Mammary epithelial cell (primary cell): ENCODE results near the gene CCDC88C.

Experiments used
- EZH2 ChIP-seq: IDR thresholded peaks from 2 replicates; pipeline ENCODE4 v1.6.1; 2012; ENCODE audit warnings: low read length, inconsistent platforms, borderline replicate concordance
- TF ChIP-seq, protein P1 (sequence below), 2 donors: IDR thresholded peaks in 1 of 2; conservative IDR thresholded peaks in 1 of 2; 2 replicates each; pipeline ENCODE4 v1.5.1; 2011 to 2012; ENCODE audit warnings: inconsistent platforms in 2 of 2, low read length in 2 of 2, mild to moderate bottlenecking in 2 of 2, control low read depth in 1 of 2, low read depth in 1 of 2; ENCODE audit not compliant: insufficient read depth in 1 of 2; ENCODE audit errors: extremely low read depth in 1 of 2

DNA sequence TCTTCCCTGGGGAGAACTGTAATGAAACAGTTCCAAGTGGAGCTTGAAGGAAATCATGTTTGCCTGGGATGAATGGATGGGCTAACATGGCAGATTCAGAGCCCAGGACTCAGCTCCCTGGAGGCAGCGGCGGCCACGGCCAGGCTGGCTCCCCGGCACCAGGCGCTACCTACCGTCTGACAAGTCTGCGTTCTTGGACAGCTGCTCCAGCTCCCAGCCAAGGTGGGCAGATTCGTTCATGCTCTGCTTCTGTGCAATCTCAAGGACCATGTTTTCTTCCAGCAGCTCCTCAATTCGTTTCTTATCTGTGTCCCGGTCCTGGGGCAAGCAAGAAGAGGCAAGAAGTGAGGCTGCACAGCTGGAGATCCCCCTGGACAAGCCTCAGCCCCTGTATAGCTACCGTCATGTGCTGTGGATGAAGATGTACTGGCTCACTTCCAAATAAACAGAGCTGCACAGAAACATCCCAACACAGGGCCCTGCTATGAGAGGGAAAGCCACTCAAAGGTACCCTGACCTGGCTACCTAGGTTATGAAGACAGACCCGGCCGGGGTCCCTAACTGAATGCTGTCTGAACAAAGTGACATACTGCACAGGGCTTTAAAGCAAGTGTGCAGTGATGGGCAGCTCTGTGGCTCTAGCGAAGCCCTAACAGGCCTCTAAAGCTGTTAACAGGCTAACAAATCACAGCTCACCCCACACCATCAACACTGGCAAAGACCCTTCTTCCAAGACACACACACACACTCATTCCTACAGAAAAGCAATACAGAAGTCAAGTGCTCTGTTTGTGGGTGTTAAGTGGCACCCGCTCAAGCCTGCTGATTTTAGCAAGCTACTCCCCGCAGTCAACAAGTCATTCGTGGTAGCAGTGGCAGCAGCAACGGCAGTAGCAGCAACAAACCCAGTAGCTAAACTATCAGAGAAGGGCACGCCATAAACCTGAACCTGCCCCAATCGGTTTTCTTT lies 92.7 kb downstream of the CCDC88C start:
- TF ChIP-seq, protein P1, sequence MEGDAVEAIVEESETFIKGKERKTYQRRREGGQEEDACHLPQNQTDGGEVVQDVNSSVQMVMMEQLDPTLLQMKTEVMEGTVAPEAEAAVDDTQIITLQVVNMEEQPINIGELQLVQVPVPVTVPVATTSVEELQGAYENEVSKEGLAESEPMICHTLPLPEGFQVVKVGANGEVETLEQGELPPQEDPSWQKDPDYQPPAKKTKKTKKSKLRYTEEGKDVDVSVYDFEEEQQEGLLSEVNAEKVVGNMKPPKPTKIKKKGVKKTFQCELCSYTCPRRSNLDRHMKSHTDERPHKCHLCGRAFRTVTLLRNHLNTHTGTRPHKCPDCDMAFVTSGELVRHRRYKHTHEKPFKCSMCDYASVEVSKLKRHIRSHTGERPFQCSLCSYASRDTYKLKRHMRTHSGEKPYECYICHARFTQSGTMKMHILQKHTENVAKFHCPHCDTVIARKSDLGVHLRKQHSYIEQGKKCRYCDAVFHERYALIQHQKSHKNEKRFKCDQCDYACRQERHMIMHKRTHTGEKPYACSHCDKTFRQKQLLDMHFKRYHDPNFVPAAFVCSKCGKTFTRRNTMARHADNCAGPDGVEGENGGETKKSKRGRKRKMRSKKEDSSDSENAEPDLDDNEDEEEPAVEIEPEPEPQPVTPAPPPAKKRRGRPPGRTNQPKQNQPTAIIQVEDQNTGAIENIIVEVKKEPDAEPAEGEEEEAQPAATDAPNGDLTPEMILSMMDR (conservative IDR thresholded peaks at IDR 0.05 in 1 of 2, IDR thresholded peaks at IDR 0.05 in 1 of 2; ENCODE audit: extremely low read depth in 1 of 2, insufficient read depth in 1 of 2, low read depth in 1 of 2, low read length in 2 of 2) = no peak
- TF ChIP-seq EZH2 = no peak
